Astrocyte (in vitro differentiated cells and primary cell): Measurements from ENCODE around the gene VGLL2. TPM values are rescaled to one million over a fixed set of nuclear protein-coding genes. Genes with fewer than 3 reads are reported as not detected.

Experiments
- DNase-seq: peaks from one replicate; pipeline ENCODE4 v3.0.0-alpha.2; 2010; ENCODE audit warnings: low read depth
- FAIRE-seq: peaks from 2 replicates; lab custom pipeline; 2011; peaks lifted over from hg19 to GRCh38; lab: Jason Lieb, UNC
- H2AFZ ChIP-seq: 2 replicates; pipeline ENCODE4 v1.6.0; 2012; ENCODE audit warnings: low read depth, low read length, inconsistent platforms
- H3K27ac ChIP-seq: 2 replicates; pipeline ENCODE4 v1.5.1; 2011; ENCODE audit warnings: low read depth, low read length, inconsistent platforms
- H3K27me3 ChIP-seq: 2 replicates; pipeline ENCODE4 v1.6.0; 2011; ENCODE audit warnings: low read length, inconsistent platforms; ENCODE audit not compliant: insufficient read depth
- H3K36me3 ChIP-seq: 2 replicates; pipeline ENCODE4 v1.5.1; 2011; ENCODE audit warnings: low read length, inconsistent platforms; ENCODE audit not compliant: insufficient read depth
- H3K4me1 ChIP-seq: 2 replicates; pipeline ENCODE4 v1.5.1; 2011; ENCODE audit warnings: low read length, inconsistent platforms; ENCODE audit not compliant: insufficient read depth
- H3K4me2 ChIP-seq: 2 replicates; pipeline ENCODE4 v1.6.0; 2012; ENCODE audit warnings: low read length, inconsistent platforms
- H3K4me3 ChIP-seq: 2 replicates; pipeline ENCODE4 v1.5.1; 2011; ENCODE audit warnings: low read depth, mild to moderate bottlenecking, low read length, inconsistent platforms; ENCODE audit not compliant: insufficient read depth
- H3K79me2 ChIP-seq: 2 replicates; pipeline ENCODE4 v1.6.0; 2012; ENCODE audit warnings: mild to moderate bottlenecking, low read length, inconsistent platforms; ENCODE audit not compliant: insufficient read depth
- H3K9ac ChIP-seq: 2 replicates; pipeline ENCODE4 v1.6.0; 2012; ENCODE audit warnings: mild to moderate bottlenecking, low read length, inconsistent platforms
- H3K9me3 ChIP-seq: 2 replicates; pipeline ENCODE4 v1.5.1; 2012; ENCODE audit warnings: low read depth, mild to moderate bottlenecking, low read length, inconsistent platforms; ENCODE audit not compliant: insufficient read depth
- H4K20me1 ChIP-seq: 2 replicates; pipeline ENCODE4 v1.6.0; 2012; ENCODE audit warnings: low read length, inconsistent platforms; ENCODE audit not compliant: insufficient read depth
- H3K27ac Mint-ChIP-seq: one replicate; pipeline ENCODE4 v1.8.0; 2021; ENCODE audit warnings: mild to moderate bottlenecking, mixed read lengths; ENCODE audit not compliant: unreplicated experiment
- H3K27me3 Mint-ChIP-seq: one replicate; pipeline ENCODE4 v1.8.0; 2021; ENCODE audit warnings: low read depth, mixed read lengths; ENCODE audit not compliant: unreplicated experiment
- H3K36me3 Mint-ChIP-seq: one replicate; pipeline ENCODE4 v1.8.0; 2021; ENCODE audit warnings: low read depth, mixed read lengths; ENCODE audit not compliant: unreplicated experiment
- H3K4me1 Mint-ChIP-seq: one replicate; pipeline ENCODE4 v1.8.0; 2021; ENCODE audit warnings: low read depth, mixed read lengths; ENCODE audit not compliant: unreplicated experiment
- H3K4me3 Mint-ChIP-seq: one replicate; pipeline ENCODE4 v1.8.0; 2021; ENCODE audit warnings: mild to moderate bottlenecking, moderate library complexity, mixed read lengths; ENCODE audit not compliant: unreplicated experiment
- H3K9me3 Mint-ChIP-seq: one replicate; pipeline ENCODE4 v1.8.0; 2021; ENCODE audit warnings: mild to moderate bottlenecking, mixed read lengths; ENCODE audit not compliant: unreplicated experiment
- CTCF ChIP-seq: IDR thresholded peaks from 2 replicates; pipeline ENCODE4 v1.5.1; 2011; ENCODE audit warnings: low read depth, mild to moderate bottlenecking, inconsistent platforms, low read length, moderate library complexity; ENCODE audit not compliant: insufficient read depth
- EZH2 ChIP-seq: IDR thresholded peaks from 2 replicates; pipeline ENCODE4 v1.6.1; 2012; ENCODE audit warnings: mild to moderate bottlenecking, low read length, inconsistent platforms; ENCODE audit not compliant: insufficient read depth
- total RNA-seq: library from RNA; stranded (reverse); gene quantifications from 2 replicates; pipeline ENCODE4 v1.2.1, GENCODE V29; 2021

VGLL2 gene
- total RNA-seq, 1 donor from 2014 or later = 1.7 TPM

GRCh38 chr6:117272032-117272866 is 6.9 kb downstream of the VGLL2 start:
- Histone ChIP-seq H3K27me3 (peaks cover 88% of the 10 kb centered on the region), H3K9ac (no peak overlapping the region), H3K79me2 (no peaks in the 10 kb centered on the region), H3K9me3 (no peaks in the 10 kb centered on the region), H3K4me2 (no peak overlapping the region), H3K27ac (no peak overlapping the region), H2AFZ (no peak overlapping the region), H3K4me3 (no peak overlapping the region), H3K36me3 (no peaks in the 10 kb centered on the region), H3K4me1 (no peaks in the 10 kb centered on the region), H4K20me1 (peaks cover 3% of the 10 kb centered on the region)
- DNase-seq (peak; percentile 47), FAIRE-seq (no peak)
- no peak for TF ChIP-seq CTCF
- peak; percentile 18 for TF ChIP-seq EZH2
- peaks cover 8% of the 10 kb centered on the region for H3K4me1 Mint-ChIP-seq
- H3K27me3 Mint-ChIP-seq = peaks cover 76% of the 10 kb centered on the region
- no peak overlapping the region for H3K4me3 Mint-ChIP-seq
- H3K27ac Mint-ChIP-seq = no peak overlapping the region
- peaks cover 2% of the 10 kb centered on the region for H3K9me3 Mint-ChIP-seq
- H3K36me3 Mint-ChIP-seq = no peaks in the 10 kb centered on the region

GRCh38 chr6:117272891-117273290 is 7.5 kb downstream of the VGLL2 start:
- H3K4me3 Mint-ChIP-seq = no peak overlapping the region
- Histone ChIP-seq H3K9me3 (no peaks in the 10 kb centered on the region), H3K4me1 (no peaks in the 10 kb centered on the region), H3K27me3 (peaks cover 81% of the 10 kb centered on the region), H2AFZ (no peak overlapping the region), H3K4me2 (no peak overlapping the region), H4K20me1 (peaks cover 3% of the 10 kb centered on the region), H3K4me3 (no peak overlapping the region), H3K27ac (no peak overlapping the region), H3K9ac (no peak overlapping the region), H3K79me2 (no peaks in the 10 kb centered on the region), H3K36me3 (no peaks in the 10 kb centered on the region)
- H3K36me3 Mint-ChIP-seq = no peaks in the 10 kb centered on the region
- H3K27me3 Mint-ChIP-seq = peaks cover 70% of the 10 kb centered on the region
- no peak overlapping the region for H3K27ac Mint-ChIP-seq
- H3K9me3 Mint-ChIP-seq = peaks cover 2% of the 10 kb centered on the region
- no peak for DNase-seq
- TF ChIP-seq EZH2 = no peak
- no peak for TF ChIP-seq CTCF
- H3K4me1 Mint-ChIP-seq = peaks cover 8% of the 10 kb centered on the region
- no peak for FAIRE-seq

- no peak overlapping the region for H3K27ac Mint-ChIP-seq
- no peaks in the 10 kb centered on the region for H3K36me3 Mint-ChIP-seq
- Histone ChIP-seq H3K27ac (no peak overlapping the region), H3K4me3 (no peak overlapping the region), H3K4me1 (no peaks in the 10 kb centered on the region), H4K20me1 (no peaks in the 10 kb centered on the region), H3K36me3 (no peaks in the 10 kb centered on the region), H2AFZ (no peak overlapping the region), H3K9me3 (no peaks in the 10 kb centered on the region), H3K9ac (no peak overlapping the region), H3K27me3 (peaks cover 70% of the 10 kb centered on the region), H3K4me2 (no peak overlapping the region), H3K79me2 (no peaks in the 10 kb centered on the region)
- no peak for FAIRE-seq
- no peak overlapping the region for H3K4me3 Mint-ChIP-seq
- TF ChIP-seq EZH2 (no peak), CTCF (no peak)
- H3K9me3 Mint-ChIP-seq = no peaks in the 10 kb centered on the region
- no peak for DNase-seq
- H3K4me1 Mint-ChIP-seq = peaks cover 8% of the 10 kb centered on the region
- H3K27me3 Mint-ChIP-seq = peaks cover 47% of the 10 kb centered on the region
Observed at GRCh38 chr6:117275205-117275604, 9.8 kb downstream of the VGLL2 start.
